Embryonic facial prominence (tissue), 1 donor: Measurements from ENCODE around the gene TAS2R3.

Experiments used
- DNase-seq: peaks from one replicate; pipeline ENCODE4 v3.0.0-alpha.2; 2016; ENCODE audit errors: extremely low spot score

Gene TAS2R3

GRCh38 chr7:141785706-141786552 lies 22.0 kb downstream of the TAS2R3 start:
- no peak for DNase-seq

- DNase-seq, result no peak
These were observed 24.4 kb downstream of the TAS2R3 start for GRCh38 chr7:141788296-141788695.

- DNase-seq, result no peak
These were observed 26.0 kb downstream of the TAS2R3 start, which contains the start of gene TAS2R5 for GRCh38 chr7:141789917-141790316. TAS2R5 (plus strand) TSS chr7:141790217; CDS start chr7:141790362, 145 bp downstream.

- no peak for DNase-seq
These were observed 28.6 kb downstream of the TAS2R3 start for GRCh38 chr7:141792526-141792925.
